OCI-LY7 (cell line): ENCODE measurements around the gene TRIML1. TPM values are rescaled to one million over a fixed set of nuclear protein-coding genes. Genes with fewer than 3 reads are reported as not detected.

ENCODE experiments used
- BruUV-seq: library from RNA; stranded (reverse); fragments of 400-500 nt; replicated peaks from 2 replicates; lab custom pipeline; 2021; lab: Mats Ljungman, UMichigan
- CTCF ChIA-PET: fragments of 300-600 bp; sonication (Branson Sonifier 250); formaldehyde crosslinking; loops from one replicate; lab custom pipeline; 2022; ENCODE audit warnings: antibody characterized with exemption; ENCODE audit not compliant: unreplicated experiment; lab: Charles Lee
- POLR2A ChIA-PET: fragments of 300-600 bp; sonication (Branson Sonifier 250); formaldehyde crosslinking; loops from one replicate; lab custom pipeline; 2022; ENCODE audit warnings: antibody characterized with exemption; lab: Charles Lee
- DNase-seq: peaks from one replicate; pipeline ENCODE4 v3.0.0-alpha.2; 2015; ENCODE audit warnings: low spot score
- H2AFZ ChIP-seq: fragments of 200-600 bp; sonication (generic), shearing (Covaris generic); 2 replicates; pipeline ENCODE4 v1.6.1; 2014; ENCODE audit warnings: mild to moderate bottlenecking, antibody characterized with exemption, low read length, moderate library complexity
- H3K27ac ChIP-seq: fragments of 200-600 bp; sonication (generic); 2 replicates; pipeline ENCODE4 v1.5.1; 2014; ENCODE audit warnings: mixed run types, low read depth, mild to moderate bottlenecking, moderate library complexity, low read length, inconsistent platforms; ENCODE audit not compliant: poor library complexity, severe bottlenecking
- H3K36me3 ChIP-seq: fragments of 200-600 bp; sonication (generic); 2 replicates; pipeline ENCODE4 v1.6.1; 2014; ENCODE audit warnings: mild to moderate bottlenecking, antibody characterized with exemption, low read length, moderate library complexity, mixed read lengths; ENCODE audit not compliant: insufficient read depth
- H3K4me1 ChIP-seq: fragments of 200-600 bp; sonication (generic); 2 replicates; pipeline ENCODE4 v1.5.1; 2014; ENCODE audit warnings: mild to moderate bottlenecking, low read length; ENCODE audit not compliant: insufficient read depth, poor library complexity, severe bottlenecking
- H3K4me2 ChIP-seq: fragments of 200-600 bp; sonication (generic); 2 replicates; pipeline ENCODE4 v1.6.1; 2014; ENCODE audit warnings: mild to moderate bottlenecking, low read length
- H3K4me3 ChIP-seq: fragments of 200-600 bp; sonication (generic); 2 replicates; pipeline ENCODE4 v1.5.1; 2014; ENCODE audit warnings: mild to moderate bottlenecking, low read depth, low read length; ENCODE audit not compliant: poor library complexity, severe bottlenecking
- H3K79me2 ChIP-seq: fragments of 200-600 bp; sonication (generic); 2 replicates; pipeline ENCODE4 v1.6.1; 2016; ENCODE audit warnings: low read depth, mild to moderate bottlenecking, low read length, moderate library complexity, mixed read lengths; ENCODE audit not compliant: insufficient read depth
- H3K9me2 ChIP-seq: fragments of 200-600 bp; sonication (generic); 2 replicates; pipeline ENCODE4 v1.6.1; 2016; ENCODE audit warnings: mild to moderate bottlenecking, low read length, mixed read lengths; ENCODE audit not compliant: insufficient read depth
- H3K9me3 ChIP-seq: fragments of 200-600 bp; sonication (generic); 2 replicates; pipeline ENCODE4 v1.6.1; 2014; ENCODE audit warnings: mild to moderate bottlenecking, mixed run types, low read length, mixed read lengths
- H4K20me1 ChIP-seq: fragments of 200-600 bp; sonication (generic); 2 replicates; pipeline ENCODE4 v1.6.1; 2014; ENCODE audit warnings: mild to moderate bottlenecking, antibody characterized with exemption, low read length, moderate library complexity, mixed read lengths; ENCODE audit not compliant: insufficient read depth
- CTCF ChIP-seq: fragments of 200-600 bp; sonication (generic); conservative IDR thresholded peaks from 2 replicates; pipeline ENCODE4 v1.5.1; 2014; ENCODE audit warnings: mild to moderate bottlenecking, antibody characterized with exemption, low read length, moderate library complexity, mixed read lengths
- EZH2phosphoT487 ChIP-seq: fragments of 200-600 bp; sonication (generic); IDR thresholded peaks from 2 replicates; pipeline ENCODE4 v1.6.1; 2018; ENCODE audit warnings: low read depth, borderline replicate concordance, mild to moderate bottlenecking, mixed run types, antibody characterized with exemption, low read length, moderate library complexity, mixed read lengths
- intact Hi-C: fragments of 100-400 bp; cut with micrococcal nuclease; formaldehyde crosslinking; loops from one replicate; pipeline ENCODE4 v1.10.0; 2022; ENCODE audit not compliant: unreplicated experiment
- total RNA-seq, 2 experiments: library from RNA; depleted of rRNA in 1 of 2; stranded (reverse); fragments of >200 nt in 1 of 2; shearing (Covaris generic) in 1 of 2; gene quantifications; 2 replicates each; pipeline ENCODE4 v1.2.3, GENCODE V29; 2014 to 2022

Gene TRIML1
- total RNA-seq, 2 experiments from 2014 or later, result not detected

DNA sequence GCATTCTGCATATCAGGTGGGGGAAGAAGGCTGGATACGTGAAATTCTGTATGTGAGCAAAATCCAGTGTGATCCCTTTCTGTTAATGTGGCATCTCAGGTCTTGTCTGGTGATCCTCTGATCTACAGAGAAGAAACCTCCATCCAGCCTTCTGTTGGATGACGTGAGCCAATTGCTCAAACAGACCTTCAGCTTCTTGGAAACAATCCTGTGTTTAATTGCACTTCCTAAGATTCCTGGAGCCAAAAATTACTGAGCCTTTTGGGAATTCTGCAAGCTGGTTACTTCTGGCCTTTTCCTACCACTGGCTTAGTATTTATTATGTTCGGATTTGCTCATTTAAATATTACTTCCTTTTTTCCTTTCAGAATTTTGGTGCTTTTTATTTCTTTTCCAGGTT lies 51.2 kb downstream of the TRIML1 start:
- POLR2A ChIA-PET, result no interaction called here

DNA sequence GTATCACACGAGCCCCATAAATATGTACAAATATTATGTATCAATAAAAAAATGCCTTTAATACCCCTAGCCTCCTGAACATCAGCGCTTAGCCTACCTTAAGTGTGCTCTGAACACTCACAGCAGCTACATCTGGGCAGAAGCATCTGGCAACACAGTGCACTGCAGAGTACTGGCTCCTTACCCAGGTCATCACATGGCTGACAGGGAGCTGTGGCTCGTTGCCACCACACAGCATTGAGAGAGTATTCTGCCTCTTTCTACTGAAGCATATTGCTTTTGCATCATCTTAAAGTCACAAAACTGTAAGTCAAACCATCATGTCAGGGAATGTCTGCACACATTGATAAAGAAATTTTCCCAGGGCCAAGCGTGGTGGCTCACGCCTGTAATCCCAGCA lies 55.2 kb downstream of the TRIML1 start:
- Histone ChIP-seq H3K36me3 (no peaks in the 10 kb centered on the region), H3K4me1 (no peaks in the 10 kb centered on the region), H3K4me2 (no peak overlapping the region), H3K4me3 (no peak overlapping the region), H3K27ac (no peak overlapping the region), H3K79me2 (no peaks in the 10 kb centered on the region), H3K9me3 (no peaks in the 10 kb centered on the region), H4K20me1 (no peaks in the 10 kb centered on the region), H2AFZ (no peak overlapping the region), H3K9me2 (no peaks in the 10 kb centered on the region)
- BruUV-seq, result no TSS peak
- ChIA-PET CTCF (no interaction called here), POLR2A (no interaction called here)
- no peak for DNase-seq
- TF ChIP-seq CTCF (no peak), EZH2phosphoT487 (no peak)
- intact Hi-C loops, result no loop called here

More for the DNA sequence above, 51.2 kb downstream of the TRIML1 start:
- H3K27ac ChIP-seq, result no peak overlapping the region
- no peak for DNase-seq
- no peak overlapping the region for H3K4me3 ChIP-seq
- no peaks in the 10 kb centered on the region for H3K36me3 ChIP-seq
- intact Hi-C loops, result no loop called here
- no TSS peak for BruUV-seq
- no peaks in the 10 kb centered on the region for H3K9me2 ChIP-seq
- H4K20me1 ChIP-seq, result no peaks in the 10 kb centered on the region
- no peak overlapping the region for H2AFZ ChIP-seq
- no peaks in the 10 kb centered on the region for H3K79me2 ChIP-seq
- H3K4me1 ChIP-seq, result no peaks in the 10 kb centered on the region
- H3K4me2 ChIP-seq, result no peak overlapping the region
- no peaks in the 10 kb centered on the region for H3K9me3 ChIP-seq
- no peak for TF ChIP-seq EZH2phosphoT487
- TF ChIP-seq CTCF, result no peak
- CTCF ChIA-PET, result no interaction called here

DNA sequence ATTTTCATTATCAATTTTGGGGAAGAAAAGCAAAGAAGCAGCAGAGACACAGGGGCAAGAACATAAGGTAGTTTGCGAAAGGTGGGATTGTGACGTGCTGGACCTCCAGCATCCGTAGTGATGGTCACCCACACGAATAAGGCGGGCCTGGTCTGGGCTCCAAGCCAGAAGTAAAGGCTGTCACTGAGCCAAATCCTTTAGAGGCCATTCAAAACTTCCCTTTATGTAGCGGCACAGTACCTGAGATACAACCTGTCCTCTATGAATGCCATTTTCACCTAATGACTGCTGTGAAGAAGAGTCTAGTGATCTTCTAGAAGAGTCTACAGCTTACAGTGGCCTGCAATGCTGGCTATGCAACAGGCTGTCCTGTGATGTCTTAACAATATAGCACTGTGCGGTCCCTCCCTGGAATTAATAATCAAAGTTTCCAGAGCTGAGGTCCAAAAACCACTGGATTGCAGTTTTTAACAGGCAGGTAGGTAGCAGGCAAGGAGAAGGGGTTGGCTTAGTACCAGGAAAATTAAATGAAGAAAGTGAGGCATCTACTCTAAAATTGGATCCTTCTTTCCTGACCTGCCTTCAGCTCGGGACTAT lies 56.2 kb downstream of the TRIML1 start:
- intact Hi-C loops, result no loop called here
- Histone ChIP-seq H3K9me2 (no peaks in the 10 kb centered on the region), H3K36me3 (no peaks in the 10 kb centered on the region), H3K4me1 (no peaks in the 10 kb centered on the region), H3K27ac (no peak overlapping the region), H3K79me2 (no peaks in the 10 kb centered on the region), H3K4me3 (no peak overlapping the region), H4K20me1 (no peaks in the 10 kb centered on the region), H3K4me2 (no peak overlapping the region), H2AFZ (no peak overlapping the region), H3K9me3 (no peaks in the 10 kb centered on the region)
- TF ChIP-seq CTCF (no peak), EZH2phosphoT487 (no peak)
- no TSS peak for BruUV-seq
- ChIA-PET POLR2A (no interaction called here), CTCF (no interaction called here)
- no peak for DNase-seq
